Stomach smooth muscle (tissue), 2 donors: Measurements from ENCODE around the gene MRPL3.

Experiments
- H3K27ac ChIP-seq: one replicate; pipeline ENCODE4 v1.7.0; 2013; ENCODE audit warnings: mild to moderate bottlenecking, low read length, inconsistent platforms
- H3K27me3 ChIP-seq, 2 donors: one replicate each; pipeline ENCODE4 v1.7.0; 2013; ENCODE audit warnings: low read length in 2 of 2; ENCODE audit not compliant: insufficient read depth in 2 of 2, control insufficient read depth in 1 of 2
- H3K36me3 ChIP-seq, 2 donors: one replicate each; pipeline ENCODE4 v1.7.0; 2013; ENCODE audit warnings: low read length in 2 of 2; ENCODE audit not compliant: control insufficient read depth in 2 of 2, insufficient read depth in 2 of 2
- H3K4me1 ChIP-seq: one replicate; pipeline ENCODE4 v1.7.0; 2013; ENCODE audit warnings: low read length; ENCODE audit not compliant: control insufficient read depth, insufficient read depth
- H3K4me3 ChIP-seq, 2 donors: one replicate each; pipeline ENCODE4 v1.7.0; 2013; ENCODE audit warnings: low read length in 2 of 2
- H3K9ac ChIP-seq, 2 donors: one replicate each; pipeline ENCODE4 v1.7.0; 2013; ENCODE audit warnings: low read length in 2 of 2, mild to moderate bottlenecking in 1 of 2
- H3K9me3 ChIP-seq, 2 donors: one replicate each; pipeline ENCODE4 v1.7.0; 2013; ENCODE audit warnings: low read length in 2 of 2; ENCODE audit not compliant: control insufficient read depth in 2 of 2
- donor health status: healthy.
- donor health status: Pancreatic carcinoma.

The MRPL3 gene

GRCh38 chr3:131427226-131427625 lies 75.5 kb downstream of the MRPL3 start:
- Histone ChIP-seq H3K36me3 (no peaks in the 10 kb centered on the region), H3K4me3 (no peak overlapping the region), H3K9me3 (no peaks in the 10 kb centered on the region), H3K9ac (no peak overlapping the region), H3K27me3 (no peaks in the 10 kb centered on the region), H3K4me1 (no peaks in the 10 kb centered on the region), H3K27ac (no peak overlapping the region)

GRCh38 chr3:131421957-131422498 lies 80.7 kb downstream of the MRPL3 start:
- Histone ChIP-seq H3K9ac (no peak overlapping the region), H3K4me1 (no peaks in the 10 kb centered on the region), H3K36me3 (no peaks in the 10 kb centered on the region), H3K9me3 (no peaks in the 10 kb centered on the region), H3K4me3 (no peak overlapping the region), H3K27me3 (no peaks in the 10 kb centered on the region), H3K27ac (no peak overlapping the region)

GRCh38 chr3:131421301-131421700 lies 81.5 kb downstream of the MRPL3 start:
- Histone ChIP-seq H3K4me3 (no peak overlapping the region), H3K9ac (no peak overlapping the region), H3K9me3 (no peaks in the 10 kb centered on the region), H3K4me1 (no peaks in the 10 kb centered on the region), H3K27ac (no peak overlapping the region), H3K27me3 (no peaks in the 10 kb centered on the region), H3K36me3 (no peaks in the 10 kb centered on the region)

GRCh38 chr3:131417751-131418150 lies 85.0 kb downstream of the MRPL3 start:
- Histone ChIP-seq H3K27me3 (no peaks in the 10 kb centered on the region), H3K9me3 (no peaks in the 10 kb centered on the region), H3K27ac (no peak overlapping the region), H3K4me1 (no peaks in the 10 kb centered on the region), H3K4me3 (no peak overlapping the region), H3K36me3 (no peaks in the 10 kb centered on the region), H3K9ac (no peak overlapping the region)
